OCI-LY7 (cell line): ENCODE results near the gene BTBD18. TPM values are rescaled to one million over a fixed set of nuclear protein-coding genes. Genes with fewer than 3 reads are reported as not detected.

Experiments
- BruUV-seq: library from RNA; stranded (reverse); fragments of 400-500 nt; replicated peaks from 2 replicates; lab custom pipeline; 2021; lab: Mats Ljungman, UMichigan
- CTCF ChIA-PET: fragments of 300-600 bp; sonication (Branson Sonifier 250); formaldehyde crosslinking; loops from one replicate; lab custom pipeline; 2022; ENCODE audit warnings: antibody characterized with exemption; ENCODE audit not compliant: unreplicated experiment; lab: Charles Lee
- POLR2A ChIA-PET: fragments of 300-600 bp; sonication (Branson Sonifier 250); formaldehyde crosslinking; loops from one replicate; lab custom pipeline; 2022; ENCODE audit warnings: antibody characterized with exemption; lab: Charles Lee
- DNase-seq: peaks from one replicate; pipeline ENCODE4 v3.0.0-alpha.2; 2015; ENCODE audit warnings: low spot score
- H2AFZ ChIP-seq: fragments of 200-600 bp; sonication (generic), shearing (Covaris generic); 2 replicates; pipeline ENCODE4 v1.6.1; 2014; ENCODE audit warnings: mild to moderate bottlenecking, antibody characterized with exemption, low read length, moderate library complexity
- H3K27ac ChIP-seq: fragments of 200-600 bp; sonication (generic); 2 replicates; pipeline ENCODE4 v1.5.1; 2014; ENCODE audit warnings: mixed run types, low read depth, mild to moderate bottlenecking, moderate library complexity, low read length, inconsistent platforms; ENCODE audit not compliant: poor library complexity, severe bottlenecking
- H3K36me3 ChIP-seq: fragments of 200-600 bp; sonication (generic); 2 replicates; pipeline ENCODE4 v1.6.1; 2014; ENCODE audit warnings: mild to moderate bottlenecking, antibody characterized with exemption, low read length, moderate library complexity, mixed read lengths; ENCODE audit not compliant: insufficient read depth
- H3K4me1 ChIP-seq: fragments of 200-600 bp; sonication (generic); 2 replicates; pipeline ENCODE4 v1.5.1; 2014; ENCODE audit warnings: mild to moderate bottlenecking, low read length; ENCODE audit not compliant: insufficient read depth, poor library complexity, severe bottlenecking
- H3K4me2 ChIP-seq: fragments of 200-600 bp; sonication (generic); 2 replicates; pipeline ENCODE4 v1.6.1; 2014; ENCODE audit warnings: mild to moderate bottlenecking, low read length
- H3K4me3 ChIP-seq: fragments of 200-600 bp; sonication (generic); 2 replicates; pipeline ENCODE4 v1.5.1; 2014; ENCODE audit warnings: mild to moderate bottlenecking, low read depth, low read length; ENCODE audit not compliant: poor library complexity, severe bottlenecking
- H3K79me2 ChIP-seq: fragments of 200-600 bp; sonication (generic); 2 replicates; pipeline ENCODE4 v1.6.1; 2016; ENCODE audit warnings: low read depth, mild to moderate bottlenecking, low read length, moderate library complexity, mixed read lengths; ENCODE audit not compliant: insufficient read depth
- H3K9me2 ChIP-seq: fragments of 200-600 bp; sonication (generic); 2 replicates; pipeline ENCODE4 v1.6.1; 2016; ENCODE audit warnings: mild to moderate bottlenecking, low read length, mixed read lengths; ENCODE audit not compliant: insufficient read depth
- H3K9me3 ChIP-seq: fragments of 200-600 bp; sonication (generic); 2 replicates; pipeline ENCODE4 v1.6.1; 2014; ENCODE audit warnings: mild to moderate bottlenecking, mixed run types, low read length, mixed read lengths
- H4K20me1 ChIP-seq: fragments of 200-600 bp; sonication (generic); 2 replicates; pipeline ENCODE4 v1.6.1; 2014; ENCODE audit warnings: mild to moderate bottlenecking, antibody characterized with exemption, low read length, moderate library complexity, mixed read lengths; ENCODE audit not compliant: insufficient read depth
- EZH2phosphoT487 ChIP-seq: fragments of 200-600 bp; sonication (generic); IDR thresholded peaks from 2 replicates; pipeline ENCODE4 v1.6.1; 2018; ENCODE audit warnings: low read depth, borderline replicate concordance, mild to moderate bottlenecking, mixed run types, antibody characterized with exemption, low read length, moderate library complexity, mixed read lengths
- intact Hi-C: fragments of 100-400 bp; cut with micrococcal nuclease; formaldehyde crosslinking; loops from one replicate; pipeline ENCODE4 v1.10.0; 2022; ENCODE audit not compliant: unreplicated experiment
- total RNA-seq, 2 experiments: library from RNA; depleted of rRNA in 1 of 2; stranded (reverse); fragments of >200 nt in 1 of 2; shearing (Covaris generic) in 1 of 2; gene quantifications; 2 replicates each; pipeline ENCODE4 v1.2.3, GENCODE V29; 2014 to 2022
- TF ChIP-seq, protein P1 (sequence below): fragments of 200-600 bp; sonication (generic); conservative IDR thresholded peaks from 2 replicates; pipeline ENCODE4 v1.5.1; 2014; ENCODE audit warnings: mild to moderate bottlenecking, antibody characterized with exemption, low read length, moderate library complexity, mixed read lengths

BTBD18 gene
- total RNA-seq, 2 experiments from 2014 or later: not detected

DNA sequence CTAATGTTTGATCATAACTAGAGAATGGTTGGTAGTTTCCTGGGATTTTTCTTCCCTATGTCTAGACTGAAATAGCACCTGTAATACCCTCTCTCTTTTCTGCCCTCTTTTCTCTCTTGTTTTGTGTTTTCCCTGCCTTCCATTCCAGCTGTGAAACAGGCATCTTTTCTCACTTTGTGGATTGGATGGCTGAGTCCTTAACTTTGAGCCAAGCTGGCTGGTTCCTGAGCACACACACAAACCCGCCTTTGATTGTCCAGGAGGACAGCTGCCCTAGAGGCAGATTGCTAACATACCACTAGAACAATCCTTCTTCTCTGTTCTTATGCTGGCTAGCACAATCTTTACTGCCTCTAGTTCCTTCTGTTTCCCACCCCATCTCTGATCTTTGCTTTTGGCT is 27.7 kb upstream of the BTBD18 start:
- H3K27ac ChIP-seq: no peak overlapping the region
- no peak for DNase-seq
- no peaks in the 10 kb centered on the region for H3K9me2 ChIP-seq
- no peaks in the 10 kb centered on the region for H3K36me3 ChIP-seq
- TF ChIP-seq EZH2phosphoT487: no peak
- TF ChIP-seq, protein P1, sequence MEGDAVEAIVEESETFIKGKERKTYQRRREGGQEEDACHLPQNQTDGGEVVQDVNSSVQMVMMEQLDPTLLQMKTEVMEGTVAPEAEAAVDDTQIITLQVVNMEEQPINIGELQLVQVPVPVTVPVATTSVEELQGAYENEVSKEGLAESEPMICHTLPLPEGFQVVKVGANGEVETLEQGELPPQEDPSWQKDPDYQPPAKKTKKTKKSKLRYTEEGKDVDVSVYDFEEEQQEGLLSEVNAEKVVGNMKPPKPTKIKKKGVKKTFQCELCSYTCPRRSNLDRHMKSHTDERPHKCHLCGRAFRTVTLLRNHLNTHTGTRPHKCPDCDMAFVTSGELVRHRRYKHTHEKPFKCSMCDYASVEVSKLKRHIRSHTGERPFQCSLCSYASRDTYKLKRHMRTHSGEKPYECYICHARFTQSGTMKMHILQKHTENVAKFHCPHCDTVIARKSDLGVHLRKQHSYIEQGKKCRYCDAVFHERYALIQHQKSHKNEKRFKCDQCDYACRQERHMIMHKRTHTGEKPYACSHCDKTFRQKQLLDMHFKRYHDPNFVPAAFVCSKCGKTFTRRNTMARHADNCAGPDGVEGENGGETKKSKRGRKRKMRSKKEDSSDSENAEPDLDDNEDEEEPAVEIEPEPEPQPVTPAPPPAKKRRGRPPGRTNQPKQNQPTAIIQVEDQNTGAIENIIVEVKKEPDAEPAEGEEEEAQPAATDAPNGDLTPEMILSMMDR: no peak
- H4K20me1 ChIP-seq: no peaks in the 10 kb centered on the region
- CTCF ChIA-PET: no interaction called here
- no peaks in the 10 kb centered on the region for H3K79me2 ChIP-seq
- H3K9me3 ChIP-seq: no peaks in the 10 kb centered on the region
- H3K4me3 ChIP-seq: no peak overlapping the region
- intact Hi-C loops: no loop called here
- no peak overlapping the region for H2AFZ ChIP-seq
- POLR2A ChIA-PET: interaction anchor here (0.6 to 2.1 kb wide), 3 partner anchors 9 to 31 kb away, joined by 4 to 11 read pairs (median 7); no protein-coding TSS in a partner anchor
- BruUV-seq: no TSS peak
- H3K4me1 ChIP-seq: no peaks in the 10 kb centered on the region
- no peak overlapping the region for H3K4me2 ChIP-seq

DNA sequence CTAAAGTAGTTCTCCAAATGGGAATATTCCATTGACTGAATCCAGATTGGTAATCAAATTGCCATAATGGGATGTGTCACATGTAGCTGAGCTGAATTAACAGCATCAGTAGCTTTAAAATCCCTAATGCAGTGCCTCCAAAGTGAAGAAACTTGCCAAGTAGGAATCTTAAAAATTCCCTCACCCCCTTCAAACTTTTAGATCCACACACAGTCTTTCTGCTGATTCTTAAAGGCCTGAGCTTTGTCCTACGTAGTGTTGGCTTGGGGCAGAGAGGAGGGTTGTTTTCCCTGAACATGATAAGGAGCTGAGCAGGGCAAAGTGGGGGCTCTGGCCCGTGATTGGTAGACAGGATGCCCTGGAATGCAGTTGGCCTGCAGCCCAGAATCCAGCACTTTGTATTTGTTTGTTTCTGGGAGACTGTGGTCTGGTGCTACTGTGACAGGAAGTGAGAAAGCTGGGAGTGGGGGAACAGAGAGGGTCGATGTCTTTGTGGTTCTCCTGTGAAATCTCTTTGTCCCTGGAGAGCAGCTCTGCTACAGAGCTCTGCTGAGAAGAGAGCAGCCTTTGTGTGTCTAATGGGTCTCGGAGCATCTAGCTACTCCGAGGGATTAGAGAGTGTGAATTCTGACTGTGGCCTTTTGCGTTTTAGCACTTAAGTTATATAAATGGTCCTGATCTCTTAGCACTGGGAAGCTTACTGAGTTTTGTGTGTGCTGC is 26.9 kb upstream of the BTBD18 start:
- H4K20me1 ChIP-seq: no peaks in the 10 kb centered on the region; the same call in 1 of the 2 replicates
- intact Hi-C loops: no loop called here

More for the DNA sequence above, 26.9 kb upstream of the BTBD18 start:
- TF ChIP-seq EZH2phosphoT487: no peak
- TF ChIP-seq, protein P1: no peak
- BruUV-seq: no TSS peak
- no peak overlapping the region for H3K4me2 ChIP-seq
- POLR2A ChIA-PET: interaction anchor here (1.1 to 1.5 kb wide), 3 partner anchors 8 to 15 kb away, joined by 3 to 10 read pairs (median 4); no protein-coding TSS in a partner anchor
- H2AFZ ChIP-seq: no peak overlapping the region
- CTCF ChIA-PET: no interaction called here
- H3K4me1 ChIP-seq: no peaks in the 10 kb centered on the region
- no peak overlapping the region for H3K4me3 ChIP-seq
- DNase-seq: no peak
- H3K36me3 ChIP-seq: no peaks in the 10 kb centered on the region
- no peaks in the 10 kb centered on the region for H3K9me3 ChIP-seq
- no peaks in the 10 kb centered on the region for H3K9me2 ChIP-seq
- no peaks in the 10 kb centered on the region for H3K79me2 ChIP-seq
- no peak overlapping the region for H3K27ac ChIP-seq
